ENCODE measurements around the gene TAOK3.
"Not testable (repeated sequence)": the region's sequence is repeated elsewhere in the genome, so short reads cannot be mapped to it uniquely, and the experiment has no call there.

TAOK3 gene

GRCh38 chr12:118249547-118249946, 123.2 kb downstream of the TAOK3 start:
- Mint-ChIP-seq H3K4me1 (no peaks in the 10 kb centered on the region), H3K36me3 (ENCODE audit: low read depth) (no peaks in the 10 kb centered on the region), H3K27ac (no peak overlapping the region), H3K27me3 (ENCODE audit: low read depth, poor library complexity) (no peaks in the 10 kb centered on the region), H3K9me3 (no peaks in the 10 kb centered on the region), H3K4me3 (no peak overlapping the region)
- TF ChIP-seq, protein P1, sequence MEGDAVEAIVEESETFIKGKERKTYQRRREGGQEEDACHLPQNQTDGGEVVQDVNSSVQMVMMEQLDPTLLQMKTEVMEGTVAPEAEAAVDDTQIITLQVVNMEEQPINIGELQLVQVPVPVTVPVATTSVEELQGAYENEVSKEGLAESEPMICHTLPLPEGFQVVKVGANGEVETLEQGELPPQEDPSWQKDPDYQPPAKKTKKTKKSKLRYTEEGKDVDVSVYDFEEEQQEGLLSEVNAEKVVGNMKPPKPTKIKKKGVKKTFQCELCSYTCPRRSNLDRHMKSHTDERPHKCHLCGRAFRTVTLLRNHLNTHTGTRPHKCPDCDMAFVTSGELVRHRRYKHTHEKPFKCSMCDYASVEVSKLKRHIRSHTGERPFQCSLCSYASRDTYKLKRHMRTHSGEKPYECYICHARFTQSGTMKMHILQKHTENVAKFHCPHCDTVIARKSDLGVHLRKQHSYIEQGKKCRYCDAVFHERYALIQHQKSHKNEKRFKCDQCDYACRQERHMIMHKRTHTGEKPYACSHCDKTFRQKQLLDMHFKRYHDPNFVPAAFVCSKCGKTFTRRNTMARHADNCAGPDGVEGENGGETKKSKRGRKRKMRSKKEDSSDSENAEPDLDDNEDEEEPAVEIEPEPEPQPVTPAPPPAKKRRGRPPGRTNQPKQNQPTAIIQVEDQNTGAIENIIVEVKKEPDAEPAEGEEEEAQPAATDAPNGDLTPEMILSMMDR (IDR thresholded peaks at IDR 0.05), result no peak
- DNase-seq, result no peak

DNA sequence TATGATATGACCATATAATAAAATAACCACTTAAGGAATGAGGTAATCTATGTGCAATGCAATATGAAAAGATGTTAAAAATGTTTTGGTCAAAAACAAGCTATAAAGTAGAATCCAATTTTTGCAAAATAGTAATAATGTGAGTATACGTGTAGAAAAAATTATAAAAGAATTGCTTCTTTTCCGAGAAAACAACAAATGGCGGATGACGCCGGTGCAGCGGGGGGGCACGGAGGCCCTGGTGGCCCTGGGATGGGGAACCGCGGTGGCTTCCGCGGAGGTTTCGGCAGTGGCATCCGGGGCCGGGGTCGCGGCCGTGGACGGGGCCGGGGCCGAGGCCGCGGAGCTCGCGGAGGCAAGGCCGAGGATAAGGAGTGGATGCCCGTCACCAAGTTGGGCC, 126.8 kb downstream of the TAOK3 start:
- not testable (repeated sequence) for H3K4me3 Mint-ChIP-seq; H3K27me3 Mint-ChIP-seq (ENCODE audit: low read depth, poor library complexity); H3K9me3 Mint-ChIP-seq; H3K4me1 Mint-ChIP-seq; DNase-seq; H3K27ac Mint-ChIP-seq; H3K36me3 Mint-ChIP-seq (ENCODE audit: low read depth)

GRCh38 chr12:118238888-118239287, 133.8 kb downstream of the TAOK3 start:
- DNase-seq, result no peak
- no peaks in the 10 kb centered on the region for H3K36me3 Mint-ChIP-seq (ENCODE audit: low read depth)
- TF ChIP-seq, protein P1 (IDR thresholded peaks at IDR 0.05), result no peak
- no peaks in the 10 kb centered on the region for H3K9me3 Mint-ChIP-seq
- no peaks in the 10 kb centered on the region for H3K27me3 Mint-ChIP-seq (ENCODE audit: low read depth, poor library complexity)
- no peak overlapping the region for H3K27ac Mint-ChIP-seq
- no peak overlapping the region for H3K4me3 Mint-ChIP-seq
- no peaks in the 10 kb centered on the region for H3K4me1 Mint-ChIP-seq

- Mint-ChIP-seq H3K27ac (no peak overlapping the region), H3K36me3 (ENCODE audit: low read depth) (no peaks in the 10 kb centered on the region), H3K27me3 (ENCODE audit: low read depth, poor library complexity) (no peaks in the 10 kb centered on the region), H3K9me3 (no peaks in the 10 kb centered on the region), H3K4me1 (no peaks in the 10 kb centered on the region), H3K4me3 (no peak overlapping the region)
- DNase-seq, result no peak
- TF ChIP-seq, protein P1 (IDR thresholded peaks at IDR 0.05), result no peak
These were observed 134.8 kb downstream of the TAOK3 start for GRCh38 chr12:118237908-118238307.

GRCh38 chr12:118237052-118237665, 135.5 kb downstream of the TAOK3 start:
- no peak overlapping the region for H3K27ac Mint-ChIP-seq
- no peaks in the 10 kb centered on the region for H3K9me3 Mint-ChIP-seq
- no peaks in the 10 kb centered on the region for H3K27me3 Mint-ChIP-seq (ENCODE audit: low read depth, poor library complexity)
- H3K4me3 Mint-ChIP-seq, result no peak overlapping the region
- no peaks in the 10 kb centered on the region for H3K4me1 Mint-ChIP-seq
- no peaks in the 10 kb centered on the region for H3K36me3 Mint-ChIP-seq (ENCODE audit: low read depth)
- TF ChIP-seq, protein P1 (IDR thresholded peaks at IDR 0.05), result no peak
- no peak for DNase-seq

DNA sequence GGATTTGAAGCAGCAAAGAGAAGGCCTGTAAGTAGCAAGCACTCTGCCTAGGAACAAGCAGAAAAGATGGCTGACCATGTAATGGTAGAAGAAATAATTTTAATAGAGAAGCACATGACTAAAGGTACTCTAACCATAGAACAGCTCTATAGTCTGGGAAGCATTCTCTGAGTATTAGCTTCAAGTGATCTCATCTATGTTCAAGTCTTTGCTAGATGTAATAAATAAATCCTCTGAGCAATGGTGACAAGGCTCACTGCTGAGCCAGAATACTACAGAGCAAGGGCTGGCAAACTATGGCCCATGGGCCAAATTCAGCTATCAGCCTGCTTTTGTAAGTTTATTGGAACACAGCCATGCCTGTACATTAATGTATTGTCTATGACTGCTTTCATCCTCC, 152.0 kb downstream of the TAOK3 start:
- TF ChIP-seq, protein P1 (IDR thresholded peaks at IDR 0.05), result no peak
- Mint-ChIP-seq H3K36me3 (ENCODE audit: low read depth) (no peaks in the 10 kb centered on the region), H3K27me3 (ENCODE audit: low read depth, poor library complexity) (peaks cover 6% of the 10 kb centered on the region)

More for the DNA sequence above, 152.0 kb downstream of the TAOK3 start:
- Mint-ChIP-seq H3K4me1 (peaks cover 23% of the 10 kb centered on the region), H3K27ac (peak overlapping the region; percentile 76), H3K4me3 (no peak overlapping the region), H3K9me3 (peaks cover 9% of the 10 kb centered on the region)
- DNase-seq, result no peak
